Suprapubic skin (tissue), 4 donors: Measurements from ENCODE around the gene RIPOR3. TPM values are rescaled to one million over a fixed set of nuclear protein-coding genes. Genes with fewer than 3 reads are reported as not detected.
"Not testable (repeated sequence)": the region's sequence is repeated elsewhere in the genome, so short reads cannot be mapped to it uniquely, and the experiment has no call there.

Source experiments
- DNase-seq, 2 donors: peaks; one replicate each; pipeline ENCODE4 v3.0.0-alpha.2; 2019; ENCODE audit warnings: low spot score in 2 of 2
- H3K27ac ChIP-seq: fragments of 200-600 bp; sonication (generic); one replicate; pipeline ENCODE4 v1.5.1; 2019
- H3K27me3 ChIP-seq: fragments of 200-600 bp; sonication (generic); one replicate; pipeline ENCODE4 v1.5.1; 2019
- H3K36me3 ChIP-seq: fragments of 200-600 bp; sonication (generic); one replicate; pipeline ENCODE4 v1.5.1; 2019
- H3K4me1 ChIP-seq: fragments of 200-600 bp; sonication (generic); one replicate; pipeline ENCODE4 v1.5.1; 2019
- H3K4me3 ChIP-seq: fragments of 200-600 bp; sonication (generic); one replicate; pipeline ENCODE4 v1.5.1; 2019; ENCODE audit warnings: mild to moderate bottlenecking
- H3K9me3 ChIP-seq: fragments of 200-600 bp; sonication (generic); one replicate; pipeline ENCODE4 v1.5.1; 2019
- EP300 ChIP-seq: sonication (generic); formaldehyde crosslinking; IDR thresholded peaks from one replicate; pipeline ENCODE4 v1.6.1; 2017; ENCODE audit warnings: antibody characterized with exemption
- POLR2A ChIP-seq, 2 donors: fragments of 450-650 bp; IDR thresholded peaks; one replicate each; pipeline ENCODE4 v1.6.1; 2017; ENCODE audit warnings: antibody characterized with exemption in 2 of 2, mild to moderate bottlenecking in 2 of 2, moderate library complexity in 2 of 2
- POLR2AphosphoS5 ChIP-seq, 3 donors: sonication (generic); formaldehyde crosslinking; IDR thresholded peaks; one replicate each; pipeline ENCODE4 v1.6.1; 2017; ENCODE audit warnings: antibody characterized with exemption in 3 of 3
- WGBS: methylation state at CpG from one replicate; pipeline ENCODE4 v1.1.5; 2018; 5-methylcytosine and 5-hydroxymethylcytosine counted together
- total RNA-seq, 4 donors: library from RNA; depleted of rRNA; stranded (reverse); fragments of >200 nt; gene quantifications; one replicate each; pipeline ENCODE4 v1.1.0, GENCODE V29; 2016
- TF ChIP-seq, protein P1 (sequence below), 2 donors: fragments of 200-600 bp in 1 of 2; fragments of 450-650 bp in 1 of 2; sonication (generic) in 1 of 2; IDR thresholded peaks; one replicate each; pipeline ENCODE4 v1.5.1; 2016 to 2019; ENCODE audit warnings: antibody characterized with exemption in 2 of 2, mild to moderate bottlenecking in 1 of 2, moderate library complexity in 1 of 2

RIPOR3 gene
- total RNA-seq, 4 donors from 2014 or later = 3.3 to 10.1 (median 5.3) TPM

DNA sequence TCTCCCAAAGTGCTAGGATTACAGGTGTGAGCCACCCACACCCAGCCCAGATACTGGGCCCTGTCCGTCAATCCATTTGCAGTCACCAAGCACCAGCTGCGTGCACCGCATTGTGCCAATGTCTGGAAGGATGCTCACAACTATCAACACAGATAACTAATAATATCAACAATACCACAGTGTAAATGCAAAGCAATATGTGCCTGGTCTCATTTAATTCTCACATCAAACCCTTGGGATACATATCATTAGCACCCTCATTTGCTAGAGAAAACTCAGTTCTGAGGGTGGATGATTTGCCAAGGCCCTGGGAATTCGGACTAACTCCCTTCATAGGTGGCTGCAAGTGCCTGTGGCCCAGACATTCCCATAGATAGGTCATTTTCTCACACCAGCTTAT, 14.5 kb downstream of the RIPOR3 start:
- DNase-seq = no peak
- H3K9me3 ChIP-seq = no peaks in the 10 kb centered on the region
- no peaks in the 10 kb centered on the region for H3K27me3 ChIP-seq
- TF ChIP-seq POLR2AphosphoS5 (IDR thresholded peaks at IDR 0.05) (no peak), POLR2A (IDR thresholded peaks at IDR 0.05) (no peak), EP300 (no peak)
- no peak overlapping the region for H3K4me3 ChIP-seq
- H3K4me1 ChIP-seq = peaks cover 8% of the 10 kb centered on the region
- WGBS = 97% methylated on average over 4 of the region's 4 CpGs
- no peaks in the 10 kb centered on the region for H3K36me3 ChIP-seq
- no peak overlapping the region for H3K27ac ChIP-seq

DNA sequence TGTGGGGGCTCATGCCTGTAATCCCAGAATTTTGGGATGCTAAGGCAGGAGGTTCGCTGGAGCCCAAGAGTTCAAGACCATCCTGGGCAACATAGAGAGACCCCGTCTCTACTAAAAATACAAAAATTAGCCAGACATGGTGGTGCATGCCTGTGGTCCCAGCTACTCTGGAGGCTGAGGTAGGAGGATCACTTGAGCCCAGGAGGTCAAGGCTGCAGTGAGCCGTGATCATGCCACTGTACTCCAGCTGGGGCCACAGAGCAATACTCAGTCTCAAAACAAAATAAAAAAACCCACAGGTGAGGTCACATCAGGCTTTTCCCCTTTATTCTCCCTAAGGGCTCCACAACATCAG, 15.0 kb downstream of the RIPOR3 start:
- not testable (repeated sequence) for H3K36me3 ChIP-seq, H3K4me1 ChIP-seq, H3K27ac ChIP-seq, H3K4me3 ChIP-seq, DNase-seq, H3K27me3 ChIP-seq, H3K9me3 ChIP-seq
- WGBS = 92% methylated on average over 3 of the region's 3 CpGs

DNA sequence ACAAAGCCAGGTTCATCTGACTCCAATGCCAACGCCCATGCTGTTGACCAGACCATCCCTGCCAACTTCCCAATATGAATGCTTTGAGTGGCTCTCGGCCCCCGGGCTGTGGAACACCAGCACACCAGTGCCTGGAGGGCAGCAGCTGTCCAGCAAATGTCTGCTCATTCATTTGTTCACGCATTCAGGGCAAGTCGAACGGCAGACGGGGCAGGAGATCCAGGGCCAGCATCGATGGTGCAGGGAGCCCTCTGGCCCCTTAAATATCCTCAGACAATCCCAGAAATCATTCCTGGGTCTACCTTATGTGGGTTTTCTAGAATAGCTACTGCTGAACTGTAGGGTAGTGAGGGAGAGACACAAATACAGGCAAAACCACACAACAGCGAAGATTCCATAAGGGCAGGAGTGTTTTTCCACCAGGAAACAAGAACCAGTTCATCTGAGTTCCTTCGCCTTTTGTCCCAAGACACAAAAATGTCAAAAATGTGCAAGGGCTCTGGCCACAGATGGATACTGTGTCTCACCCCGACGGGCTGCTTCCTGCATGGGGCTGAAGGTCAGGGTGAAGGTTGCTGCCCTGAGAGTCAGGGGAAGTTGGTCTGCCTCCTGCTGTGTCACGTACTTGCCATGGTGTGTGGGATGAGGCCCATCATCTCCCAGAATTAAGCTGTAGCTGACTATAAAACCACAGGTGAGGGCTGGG, 15.5 kb downstream of the RIPOR3 start:
- Histone ChIP-seq H3K36me3 (no peaks in the 10 kb centered on the region), H3K4me1 (peaks cover 8% of the 10 kb centered on the region), H3K27me3 (no peaks in the 10 kb centered on the region), H3K9me3 (no peaks in the 10 kb centered on the region), H3K4me3 (no peak overlapping the region), H3K27ac (no peak overlapping the region)
- WGBS = 66% methylated on average over 12 of the region's 13 CpGs
- DNase-seq = no peak
- no peak for TF ChIP-seq POLR2A (IDR thresholded peaks at IDR 0.05)
- TF ChIP-seq, protein P1, sequence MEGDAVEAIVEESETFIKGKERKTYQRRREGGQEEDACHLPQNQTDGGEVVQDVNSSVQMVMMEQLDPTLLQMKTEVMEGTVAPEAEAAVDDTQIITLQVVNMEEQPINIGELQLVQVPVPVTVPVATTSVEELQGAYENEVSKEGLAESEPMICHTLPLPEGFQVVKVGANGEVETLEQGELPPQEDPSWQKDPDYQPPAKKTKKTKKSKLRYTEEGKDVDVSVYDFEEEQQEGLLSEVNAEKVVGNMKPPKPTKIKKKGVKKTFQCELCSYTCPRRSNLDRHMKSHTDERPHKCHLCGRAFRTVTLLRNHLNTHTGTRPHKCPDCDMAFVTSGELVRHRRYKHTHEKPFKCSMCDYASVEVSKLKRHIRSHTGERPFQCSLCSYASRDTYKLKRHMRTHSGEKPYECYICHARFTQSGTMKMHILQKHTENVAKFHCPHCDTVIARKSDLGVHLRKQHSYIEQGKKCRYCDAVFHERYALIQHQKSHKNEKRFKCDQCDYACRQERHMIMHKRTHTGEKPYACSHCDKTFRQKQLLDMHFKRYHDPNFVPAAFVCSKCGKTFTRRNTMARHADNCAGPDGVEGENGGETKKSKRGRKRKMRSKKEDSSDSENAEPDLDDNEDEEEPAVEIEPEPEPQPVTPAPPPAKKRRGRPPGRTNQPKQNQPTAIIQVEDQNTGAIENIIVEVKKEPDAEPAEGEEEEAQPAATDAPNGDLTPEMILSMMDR (IDR thresholded peaks at IDR 0.05) = no peak
- TF ChIP-seq EP300 = no peak
- no peak for TF ChIP-seq POLR2AphosphoS5 (IDR thresholded peaks at IDR 0.05)

DNA sequence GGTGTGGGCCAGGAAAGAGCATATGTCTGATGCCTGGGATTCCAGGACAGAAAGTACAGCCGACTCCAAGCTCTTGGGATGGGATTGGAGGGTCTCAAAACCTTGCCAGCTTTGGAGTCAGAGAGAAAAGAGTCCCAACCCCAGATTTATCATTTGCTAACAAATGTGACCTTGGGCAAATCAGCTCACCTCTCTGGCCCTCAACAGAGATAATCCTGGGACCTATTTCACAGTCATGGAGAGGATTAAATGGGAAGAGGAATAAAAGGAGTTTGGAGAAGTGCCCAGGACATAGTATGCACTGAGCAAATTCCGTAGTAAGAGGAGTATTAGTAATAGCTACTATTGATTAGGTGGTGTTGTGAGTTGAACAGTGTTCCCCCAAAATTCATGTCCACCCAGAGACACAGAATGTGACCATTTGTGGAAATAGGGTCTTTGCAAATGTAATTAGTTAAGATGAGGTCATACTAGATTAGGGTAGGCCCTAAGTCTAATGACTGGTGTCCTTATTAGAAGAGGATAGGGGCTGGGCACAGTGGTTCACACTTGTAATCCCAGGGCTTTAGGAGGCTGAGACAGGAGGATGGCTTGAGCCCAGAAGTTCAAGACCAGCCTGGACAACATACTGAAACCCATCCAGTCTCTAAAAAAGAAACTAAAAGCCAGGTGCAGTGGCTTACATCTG, 17.1 kb downstream of the RIPOR3 start:
- Histone ChIP-seq H3K27me3 (no peaks in the 10 kb centered on the region), H3K36me3 (no peaks in the 10 kb centered on the region), H3K9me3 (no peaks in the 10 kb centered on the region), H3K27ac (no peak overlapping the region), H3K4me3 (no peak overlapping the region), H3K4me1 (peaks cover 5% of the 10 kb centered on the region)
- no peak for TF ChIP-seq POLR2AphosphoS5 (IDR thresholded peaks at IDR 0.05)
- TF ChIP-seq, protein P1 (IDR thresholded peaks at IDR 0.05) = no peak
- no peak for TF ChIP-seq POLR2A (IDR thresholded peaks at IDR 0.05)
- no peak for TF ChIP-seq EP300
- 43% methylated on average over 2 of the region's 2 CpGs for WGBS
- DNase-seq = no peak

DNA sequence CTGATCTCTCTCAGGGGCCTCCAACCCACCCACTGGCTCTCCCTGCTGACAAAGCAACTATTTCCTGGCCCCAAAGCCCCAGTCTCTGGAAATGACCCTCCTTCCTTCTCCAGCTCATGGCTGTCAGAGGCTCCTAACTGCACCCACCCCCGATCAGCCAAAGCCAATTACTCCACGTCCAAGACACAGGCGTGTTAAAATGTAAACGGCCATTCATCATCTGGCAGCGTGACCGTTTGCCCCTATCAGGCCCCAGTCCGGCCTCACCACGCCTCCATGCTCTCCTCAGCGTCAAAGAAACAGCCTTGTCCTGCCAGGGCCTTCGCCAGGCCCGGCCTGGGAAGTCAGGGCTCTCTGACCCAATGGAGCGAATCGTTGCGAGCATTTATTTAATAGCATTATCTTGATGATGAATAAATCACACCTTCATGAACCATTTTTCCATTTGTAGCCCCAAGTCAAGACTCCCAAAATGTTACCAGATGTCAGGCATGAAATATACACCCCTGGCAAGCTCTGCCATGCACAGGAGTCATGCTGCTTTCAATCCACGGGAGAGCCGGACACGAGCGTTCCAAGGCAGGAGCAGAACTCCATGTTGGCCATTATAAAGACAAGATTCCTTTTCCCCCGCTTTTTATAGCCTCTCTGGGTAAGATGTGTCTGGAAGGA, 17.7 kb downstream of the RIPOR3 start:
- DNase-seq = no peak
- Histone ChIP-seq H3K36me3 (no peaks in the 10 kb centered on the region), H3K4me1 (peaks cover 5% of the 10 kb centered on the region), H3K4me3 (no peak overlapping the region), H3K27me3 (no peaks in the 10 kb centered on the region), H3K9me3 (no peaks in the 10 kb centered on the region), H3K27ac (no peak overlapping the region)
- no peak for TF ChIP-seq POLR2AphosphoS5 (IDR thresholded peaks at IDR 0.05)
- TF ChIP-seq POLR2A (IDR thresholded peaks at IDR 0.05) = no peak
- TF ChIP-seq EP300 = no peak
- TF ChIP-seq, protein P1 (IDR thresholded peaks at IDR 0.05) = no peak
- 82% methylated on average over 19 of the region's 19 CpGs for WGBS

DNA sequence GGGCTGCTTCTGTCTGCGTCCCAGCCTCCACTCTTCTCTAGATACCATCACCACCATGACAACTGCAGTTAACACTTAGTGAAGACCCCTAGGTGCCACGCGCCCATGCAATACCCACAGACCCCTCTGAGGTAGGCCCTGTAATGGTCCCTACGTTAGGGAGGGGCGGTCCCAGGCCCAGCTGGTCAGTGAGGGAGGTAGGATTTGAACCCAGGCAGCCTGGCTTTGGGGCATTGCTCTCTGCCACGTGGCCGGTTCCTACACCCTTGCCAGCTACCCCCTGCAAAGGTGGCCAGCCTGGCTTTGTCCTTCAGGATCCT, 18.2 kb downstream of the RIPOR3 start:
- peaks cover 2% of the 10 kb centered on the region for H3K4me1 ChIP-seq
- H3K4me3 ChIP-seq = no peak overlapping the region
- H3K36me3 ChIP-seq = no peaks in the 10 kb centered on the region
- TF ChIP-seq EP300 = no peak
- TF ChIP-seq POLR2AphosphoS5 (IDR thresholded peaks at IDR 0.05) = no peak
- TF ChIP-seq, protein P1 (IDR thresholded peaks at IDR 0.05) = no peak
- no peak for TF ChIP-seq POLR2A (IDR thresholded peaks at IDR 0.05)
- no peaks in the 10 kb centered on the region for H3K27me3 ChIP-seq
- DNase-seq = no peak
- WGBS = 91% methylated on average over 7 of the region's 7 CpGs
- no peak overlapping the region for H3K27ac ChIP-seq
- no peaks in the 10 kb centered on the region for H3K9me3 ChIP-seq
